Body of pancreas (tissue), 4 donors: ENCODE data around the gene MGAT2. TPM values are rescaled to one million over a fixed set of nuclear protein-coding genes. Genes with fewer than 3 reads are reported as not detected.
A peak's percentile ranks its signal among the peaks of the same experiment; 100 is the strongest.
"Not testable (repeated sequence)": the region's sequence is repeated elsewhere in the genome, so short reads cannot be mapped to it uniquely, and the experiment has no call there.

Experiments
- ATAC-seq: fragments of 150-250 bp; one replicate; pipeline ENCODE4 v1.9.1; 2016
- DNase-seq, 4 donors: peaks; one replicate each; pipeline ENCODE4 v3.0.0-alpha.2; 2019
- H3K27ac ChIP-seq, 4 donors: fragments of 200-600 bp; sonication (generic); 1 replicate in 3 of 4; 2 replicates in 1 of 4; pipeline versions ENCODE4 v1.5.1 to v1.6.1; 2016 to 2019; ENCODE audit warnings: mild to moderate bottlenecking in 1 of 4, mixed read lengths in 1 of 4, moderate library complexity in 1 of 4
- H3K27me3 ChIP-seq, 2 donors: fragments of 200-600 bp; sonication (generic); one replicate each; pipeline ENCODE4 v1.6.0; 2016; ENCODE audit warnings: mild to moderate bottlenecking in 1 of 2
- H3K36me3 ChIP-seq, 2 donors: fragments of 200-600 bp; sonication (generic); replicated peaks in 1 of 2; 2 replicates each; pipeline ENCODE4 v1.5.1; 2016; ENCODE audit warnings: low read depth in 2 of 2; ENCODE audit not compliant: insufficient read depth in 1 of 2
- H3K4me1 ChIP-seq: fragments of 200-600 bp; sonication (generic); one replicate; pipeline ENCODE4 v1.6.0; 2016
- H3K4me3 ChIP-seq, 2 donors: fragments of 200-600 bp; sonication (generic); 1 replicate in 1 of 2; 2 replicates in 1 of 2; pipeline ENCODE4 v1.5.1; 2016 to 2019
- H3K9me3 ChIP-seq, 3 donors: fragments of 200-600 bp; sonication (generic); 1 replicate in 2 of 3; 2 replicates in 1 of 3; pipeline ENCODE4 v1.5.1; 2016
- POLR2A ChIP-seq, 3 donors: fragments of 450-650 bp; IDR thresholded peaks; one replicate each; pipeline ENCODE4 v1.6.1; 2016; ENCODE audit warnings: antibody characterized with exemption in 3 of 3, mild to moderate bottlenecking in 2 of 3
- WGBS, 2 donors: methylation state at CpG; one replicate each; pipeline ENCODE4 v1.1.5; 2017; 5-methylcytosine and 5-hydroxymethylcytosine counted together
- intact Hi-C: fragments of 100-400 bp; cut with DNase I; formaldehyde crosslinking; loops from one replicate; pipeline ENCODE4 v1.15.1; 2023
- total RNA-seq, 2 donors: library from RNA; depleted of rRNA; stranded (reverse); fragments of >200 nt; gene quantifications; one replicate each; pipeline ENCODE4 v1.1.0, GENCODE V29; 2016
- TF ChIP-seq, protein P1 (sequence below), 7 experiments: fragments of 450-650 bp in 4 of 7; fragments of 200-600 bp in 3 of 7; sonication (generic) in 3 of 7; IDR thresholded peaks; one replicate each; pipeline ENCODE4 v1.5.1; 2016 to 2019; ENCODE audit warnings: antibody characterized with exemption in 7 of 7

MGAT2 gene
- total RNA-seq, 2 donors from 2014 or later: 27.5 to 37.6 TPM

DNA sequence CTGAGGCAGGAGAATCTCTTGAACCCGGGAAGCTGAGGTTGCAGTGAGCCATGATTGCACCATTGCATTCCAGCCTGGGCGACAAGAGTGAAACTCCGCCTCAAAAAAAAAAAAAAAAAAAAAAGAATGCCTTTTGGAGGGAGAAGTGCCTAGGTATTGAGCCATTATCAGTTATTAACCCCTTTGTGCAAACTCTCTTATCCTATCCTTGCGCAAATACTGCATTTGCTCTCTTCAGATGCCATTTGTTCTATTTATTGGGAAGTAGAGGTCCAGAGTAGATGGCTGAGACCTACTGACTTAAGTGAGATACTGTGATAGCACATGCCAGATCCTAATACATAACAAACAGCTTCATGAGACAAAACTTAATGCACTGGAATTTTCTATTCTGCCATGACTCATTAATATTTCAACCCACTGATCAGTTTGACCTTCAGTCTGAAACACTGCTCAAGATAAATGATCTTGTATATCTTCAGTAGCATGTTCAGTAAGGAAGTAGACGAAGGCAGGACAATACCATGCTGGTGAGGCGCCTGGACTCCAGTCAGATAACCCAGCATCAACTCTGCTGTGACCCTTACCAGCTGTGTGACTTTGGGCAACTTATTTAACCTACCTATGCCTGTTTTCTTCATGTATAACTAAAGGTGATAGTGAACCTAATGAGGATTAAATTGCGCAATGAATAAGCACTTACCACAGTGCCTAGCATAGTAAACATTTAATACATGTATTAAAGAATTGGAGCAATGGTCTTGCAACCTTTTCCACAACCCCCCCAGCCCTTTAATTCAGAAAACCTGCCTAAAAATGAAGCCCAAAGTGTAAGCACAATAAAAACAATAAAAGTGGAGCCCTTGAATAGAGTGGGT is 20.2 kb downstream of the MGAT2 start:
- DNase-seq (no peak), ATAC-seq (peak; percentile 12)
- no peak overlapping the region for H3K4me3 ChIP-seq
- H3K4me1 ChIP-seq: peaks cover 81% of the 10 kb centered on the region
- peaks cover 0 to 5% of the 10 kb centered on the region in 2 donors for H3K36me3 ChIP-seq
- peak overlapping the region; percentile 60 to 85 (median 72) for H3K27ac ChIP-seq
- no peaks in the 10 kb centered on the region for H3K27me3 ChIP-seq
- intact Hi-C loops: loop anchor here (10.0 kb wide), 1 partner anchor 124 kb away; the partner anchor contains the start of gene KLHDC2
- no peaks in the 10 kb centered on the region for H3K9me3 ChIP-seq
- no peak for TF ChIP-seq POLR2A (IDR thresholded peaks at IDR 0.05)
- TF ChIP-seq, protein P1, sequence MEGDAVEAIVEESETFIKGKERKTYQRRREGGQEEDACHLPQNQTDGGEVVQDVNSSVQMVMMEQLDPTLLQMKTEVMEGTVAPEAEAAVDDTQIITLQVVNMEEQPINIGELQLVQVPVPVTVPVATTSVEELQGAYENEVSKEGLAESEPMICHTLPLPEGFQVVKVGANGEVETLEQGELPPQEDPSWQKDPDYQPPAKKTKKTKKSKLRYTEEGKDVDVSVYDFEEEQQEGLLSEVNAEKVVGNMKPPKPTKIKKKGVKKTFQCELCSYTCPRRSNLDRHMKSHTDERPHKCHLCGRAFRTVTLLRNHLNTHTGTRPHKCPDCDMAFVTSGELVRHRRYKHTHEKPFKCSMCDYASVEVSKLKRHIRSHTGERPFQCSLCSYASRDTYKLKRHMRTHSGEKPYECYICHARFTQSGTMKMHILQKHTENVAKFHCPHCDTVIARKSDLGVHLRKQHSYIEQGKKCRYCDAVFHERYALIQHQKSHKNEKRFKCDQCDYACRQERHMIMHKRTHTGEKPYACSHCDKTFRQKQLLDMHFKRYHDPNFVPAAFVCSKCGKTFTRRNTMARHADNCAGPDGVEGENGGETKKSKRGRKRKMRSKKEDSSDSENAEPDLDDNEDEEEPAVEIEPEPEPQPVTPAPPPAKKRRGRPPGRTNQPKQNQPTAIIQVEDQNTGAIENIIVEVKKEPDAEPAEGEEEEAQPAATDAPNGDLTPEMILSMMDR (IDR thresholded peaks at IDR 0.05): no peak
- 63 to 67% methylated on average over 7 of the region's 7 CpGs for WGBS, 2 donors

DNA sequence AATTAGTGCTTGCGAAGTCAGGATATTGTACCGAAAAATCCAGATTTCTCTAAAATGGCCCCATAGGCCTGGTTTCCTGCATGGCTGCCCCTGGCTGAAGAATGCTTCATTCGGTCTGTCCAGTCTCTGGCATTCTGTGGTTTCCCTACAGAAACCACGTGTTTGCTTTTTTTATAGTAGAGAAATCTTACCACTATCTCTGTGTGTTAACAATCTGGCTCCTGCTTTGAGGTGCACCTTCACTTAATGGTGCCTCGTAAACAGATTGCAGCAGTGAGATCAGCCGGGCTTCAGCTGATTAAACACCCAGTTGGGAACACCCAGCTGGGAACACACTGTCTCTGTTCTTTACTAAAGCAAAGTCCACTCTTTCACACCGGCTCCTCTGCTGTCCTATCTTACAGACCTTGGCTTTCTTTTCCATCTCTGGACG is 21.1 kb downstream of the MGAT2 start:
- Histone ChIP-seq H3K27ac (peak overlapping the region; percentile 60 to 85 (median 72)), H3K4me3 (no peak overlapping the region), H3K36me3 (peaks cover 0 to 5% of the 10 kb centered on the region in 2 donors), H3K4me1 (peaks cover 72% of the 10 kb centered on the region), H3K27me3 (no peaks in the 10 kb centered on the region), H3K9me3 (no peaks in the 10 kb centered on the region)
- DNase-seq (peak; percentile 83 to 92 (median 89)), ATAC-seq (peak; percentile 97)
- TF ChIP-seq, protein P1 (IDR thresholded peaks at IDR 0.05): peak in 1 of 7 experiments; percentile 12
- TF ChIP-seq POLR2A (IDR thresholded peaks at IDR 0.05): peak in 2 of 3 donors; percentile 39 to 40
- intact Hi-C loops: loop anchor here (10.0 kb wide), 1 partner anchor 123 kb away; the partner anchor contains the start of gene KLHDC2
- 14 to 20% methylated on average over 5 to 8 of the region's 8 CpGs for WGBS, 2 donors

DNA sequence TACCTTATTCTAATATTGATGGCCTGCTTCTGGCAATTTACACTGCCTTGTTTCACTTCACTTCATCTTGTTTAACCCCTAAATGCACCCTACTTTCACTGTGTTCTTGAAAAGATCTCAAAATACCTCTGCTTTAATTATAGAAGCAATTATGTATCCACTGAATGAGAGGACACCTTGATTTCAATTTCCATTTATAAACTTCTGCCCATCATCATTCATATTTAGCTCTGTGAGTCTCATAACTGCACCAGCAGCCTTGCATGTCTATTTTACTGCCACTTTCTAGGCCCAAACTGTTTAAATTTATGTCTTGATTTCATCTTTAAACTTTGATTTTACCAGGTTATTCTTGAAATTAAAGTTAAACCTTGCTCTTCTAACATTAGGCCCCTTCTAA is 21.6 kb downstream of the MGAT2 start:
- Histone ChIP-seq H3K27ac (peak overlapping the region; percentile 60 to 85 (median 72)), H3K4me3 (no peak overlapping the region), H3K4me1 (peaks cover 68% of the 10 kb centered on the region), H3K27me3 (no peaks in the 10 kb centered on the region), H3K36me3 (peaks cover 0 to 5% of the 10 kb centered on the region in 2 donors), H3K9me3 (no peaks in the 10 kb centered on the region)
- intact Hi-C loops: loop anchor here (10.0 kb wide), 1 partner anchor 123 kb away; the partner anchor contains the start of gene KLHDC2
- DNase-seq: no peak
- ATAC-seq: no peak
- TF ChIP-seq POLR2A (IDR thresholded peaks at IDR 0.05): no peak

DNA sequence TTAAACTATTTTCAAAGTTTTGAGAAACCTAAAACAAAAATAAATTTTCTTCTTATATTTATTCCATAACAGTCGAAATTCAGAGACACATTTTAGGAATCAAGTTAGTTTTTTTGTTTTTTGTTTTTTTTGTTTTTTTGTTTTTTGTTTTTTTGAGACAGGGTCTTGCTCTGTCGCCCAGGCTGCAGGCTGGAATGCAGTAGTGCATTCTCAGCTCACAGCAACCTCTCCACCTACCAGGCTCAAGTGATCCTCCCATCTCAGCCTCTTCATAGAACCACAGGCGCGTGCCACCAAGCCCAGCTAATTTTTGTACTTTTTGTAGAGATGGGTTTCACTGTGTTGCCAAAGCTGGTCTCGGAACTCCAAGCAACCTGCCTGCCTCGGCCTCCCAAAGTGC is 32.9 kb downstream of the MGAT2 start:
- Histone ChIP-seq H3K27ac (no peak overlapping the region), H3K36me3 (no peaks in the 10 kb centered on the region), H3K9me3 (no peaks in the 10 kb centered on the region), H3K27me3 (no peaks in the 10 kb centered on the region), H3K4me1 (peaks cover 5% of the 10 kb centered on the region), H3K4me3 (no peak overlapping the region)
- 95 to 96% methylated on average over 6 of the region's 6 CpGs for WGBS, 2 donors
- TF ChIP-seq, protein P1 (IDR thresholded peaks at IDR 0.05): no peak
- no peak for TF ChIP-seq POLR2A (IDR thresholded peaks at IDR 0.05)
- DNase-seq (no peak), ATAC-seq (no peak)
- intact Hi-C loops: no loop called here

DNA sequence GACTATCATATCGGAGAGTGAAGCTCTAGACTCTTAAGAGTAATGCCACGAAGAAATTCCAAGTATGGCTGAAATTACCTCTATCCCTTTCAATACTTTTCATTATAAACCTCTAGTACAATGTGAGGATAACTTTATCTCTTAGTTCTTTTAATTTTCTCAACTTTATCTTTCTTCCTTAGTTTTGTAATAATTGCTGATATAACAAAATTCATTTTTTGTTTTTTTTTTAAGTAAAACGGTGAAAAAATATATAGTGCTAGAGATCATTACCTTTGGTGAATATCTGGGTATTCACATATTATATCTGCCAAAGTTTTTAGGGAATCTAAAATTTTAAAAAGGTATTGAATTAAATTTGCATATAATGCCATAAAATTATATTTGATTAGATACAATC is 33.9 kb downstream of the MGAT2 start:
- peaks cover 5% of the 10 kb centered on the region for H3K4me1 ChIP-seq
- DNase-seq: no peak
- intact Hi-C loops: no loop called here
- 94% methylated on average over 3 of the region's 3 CpGs for WGBS, 2 donors
- no peaks in the 10 kb centered on the region for H3K27me3 ChIP-seq
- no peaks in the 10 kb centered on the region for H3K36me3 ChIP-seq
- no peaks in the 10 kb centered on the region for H3K9me3 ChIP-seq
- H3K27ac ChIP-seq: no peak overlapping the region
- no peak for TF ChIP-seq POLR2A (IDR thresholded peaks at IDR 0.05)
- TF ChIP-seq, protein P1 (IDR thresholded peaks at IDR 0.05): no peak
- no peak for ATAC-seq
- no peak overlapping the region for H3K4me3 ChIP-seq

DNA sequence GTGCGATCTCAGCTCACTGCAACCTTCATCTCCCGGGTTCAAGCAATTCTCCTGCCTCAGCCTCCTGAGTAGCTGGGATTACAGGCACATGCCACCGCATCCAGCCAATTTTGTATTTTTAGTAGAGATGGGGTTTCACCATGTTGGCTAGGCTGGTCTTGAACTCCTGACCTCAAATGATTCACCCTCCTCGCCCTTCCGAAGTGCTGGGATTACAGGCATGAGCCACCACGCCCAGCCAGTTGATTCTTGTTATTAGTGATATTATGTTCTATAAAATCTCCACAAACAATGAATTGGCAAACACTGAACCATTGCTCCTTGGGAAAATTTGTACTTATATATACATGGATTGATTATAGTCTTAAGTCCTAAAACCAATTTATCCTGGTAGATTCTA is 36.9 kb downstream of the MGAT2 start:
- H3K27me3 ChIP-seq, ATAC-seq, H3K36me3 ChIP-seq, DNase-seq, H3K27ac ChIP-seq, intact Hi-C loops, H3K9me3 ChIP-seq, H3K4me1 ChIP-seq, H3K4me3 ChIP-seq: not testable (repeated sequence)
- WGBS, 2 donors: 97 to 98% methylated on average over 6 of the region's 6 CpGs
